K562 (cell line): Measurements from ENCODE around the gene RSPH6A. TPM values are rescaled to one million over a fixed set of nuclear protein-coding genes. Genes with fewer than 3 reads are reported as not detected.

Experiments used
- ARID3A ChIP-seq: IDR thresholded peaks from 2 replicates; pipeline ENCODE4 v1.6.1; 2012; ENCODE audit warnings: low read depth, low read length, improper control_type of control experiment, borderline replicate concordance
- ATF1 ChIP-seq, 2 experiments: fragments of 450-650 bp in 1 of 2; IDR thresholded peaks; 2 replicates each; pipeline ENCODE4 v1.6.1; 2016; ENCODE audit warnings: missing compliant biosample characterization in 1 of 2, missing genetic modification characterization in 1 of 2
- ATF7 ChIP-seq: fragments of 450-650 bp; IDR thresholded peaks from 2 replicates; pipeline ENCODE4 v1.7.1; 2014; ENCODE audit warnings: mild to moderate bottlenecking, moderate library complexity
- BMI1 ChIP-seq: fragments of 150-350 bp; IDR thresholded peaks from 2 replicates; pipeline ENCODE4 v1.6.1; 2014; ENCODE audit warnings: low read length
- ERF ChIP-seq: fragments of 450-650 bp; formaldehyde crosslinking; IDR thresholded peaks from 2 replicates; pipeline ENCODE4 v1.4.0; 2020; ENCODE audit warnings: mild to moderate bottlenecking, mixed read lengths
- ESRRA ChIP-seq: fragments of 450-650 bp; IDR thresholded peaks from 2 replicates; pipeline ENCODE4 v1.6.1; 2014; ENCODE audit warnings: low read depth, mild to moderate bottlenecking, moderate library complexity, borderline replicate concordance
- ETV5 ChIP-seq: sonication (generic); formaldehyde crosslinking; IDR thresholded peaks from 2 replicates; pipeline ENCODE4 v1.4.0; 2020; ENCODE audit warnings: low read depth, mild to moderate bottlenecking, missing genetic modification reagents
- HNRNPH1 ChIP-seq: fragments of 200-400 bp; formaldehyde crosslinking; optimal IDR thresholded peaks from 2 replicates; pipeline ENCODE3; 2017; ENCODE audit warnings: low read depth, mild to moderate bottlenecking, low read length, moderate library complexity
- IRF1 ChIP-seq: sonication (generic); formaldehyde crosslinking; IDR thresholded peaks from 2 replicates; pipeline ENCODE4 v1.8.0; 2022; ENCODE audit warnings: missing genetic modification reagents, mild to moderate bottlenecking, borderline replicate concordance
- KAT2B ChIP-seq: IDR thresholded peaks from one replicate; pipeline ENCODE4 v1.6.1; 2012; ENCODE audit warnings: low read depth, mild to moderate bottlenecking, control low read depth, inconsistent platforms, low read length, moderate library complexity
- KAT7 ChIP-seq: sonication (generic); formaldehyde crosslinking; IDR thresholded peaks from 2 replicates; pipeline ENCODE4 v1.8.0; 2022; ENCODE audit warnings: missing genetic modification reagents, mild to moderate bottlenecking, borderline replicate concordance
- MBD2 ChIP-seq: sonication (generic); IDR thresholded peaks from 2 replicates; pipeline ENCODE4 v1.6.1; 2016; ENCODE audit warnings: low read depth, borderline replicate concordance
- MYC ChIP-seq, 2 experiments: fragments of 250-450 bp in 1 of 2; sonication (Bioruptor Pico) in 1 of 2; IDR thresholded peaks; 2 replicates each; pipeline versions ENCODE4 v1.5.1 to v1.6.1; 2012 to 2021; ENCODE audit warnings: low read depth in 2 of 2, borderline replicate concordance in 1 of 2, improper control_type of control experiment in 1 of 2, low read length in 1 of 2, mild to moderate bottlenecking in 1 of 2, moderate library complexity in 1 of 2
- NBN ChIP-seq: fragments of 450-650 bp; IDR thresholded peaks from 2 replicates; pipeline ENCODE4 v1.6.1; 2016; ENCODE audit warnings: low read depth, mild to moderate bottlenecking
- POU5F1 ChIP-seq: fragments of 150-350 bp; IDR thresholded peaks from 2 replicates; pipeline ENCODE4 v1.6.1; 2014; ENCODE audit warnings: borderline replicate concordance, low read length, low read depth, mild to moderate bottlenecking; ENCODE audit not compliant: partially characterized antibody
- PTBP1 ChIP-seq: fragments of 200-400 bp; formaldehyde crosslinking; IDR thresholded peaks from 2 replicates; pipeline ENCODE4 v1.6.1; 2017; ENCODE audit warnings: low read depth, low read length
- RBM17 ChIP-seq: fragments of 200-400 bp; formaldehyde crosslinking; IDR thresholded peaks from 2 replicates; pipeline ENCODE4 v1.6.1; 2017; ENCODE audit warnings: low read depth, mild to moderate bottlenecking, low read length, borderline replicate concordance
- RUNX1 ChIP-seq: sonication (generic); IDR thresholded peaks from 2 replicates; pipeline ENCODE4 v1.6.1; 2016; ENCODE audit warnings: antibody characterized with exemption, low read depth
- SETDB1 ChIP-seq: IDR thresholded peaks from one replicate; pipeline ENCODE4 v1.6.1; 2012; ENCODE audit warnings: low read length, control low read depth, inconsistent platforms
- SMAD3 ChIP-seq: fragments of 450-650 bp; formaldehyde crosslinking; conservative IDR thresholded peaks from 2 replicates; pipeline ENCODE4 v1.4.0; 2020; ENCODE audit warnings: mild to moderate bottlenecking
- SP1 ChIP-seq: sonication (generic); formaldehyde crosslinking; IDR thresholded peaks from 2 replicates; pipeline ENCODE4 v1.8.1; 2022; ENCODE audit warnings: mild to moderate bottlenecking, missing genetic modification reagents
- TRIM28 ChIP-seq: fragments of 450-650 bp; IDR thresholded peaks from 2 replicates; pipeline ENCODE4 v1.6.1; 2017
- UBTF ChIP-seq, 2 experiments: IDR thresholded peaks; 2 replicates each; pipeline ENCODE4 v1.6.1; 2012; ENCODE audit warnings: improper control_type of control experiment in 2 of 2, low read depth in 2 of 2, low read length in 2 of 2, borderline replicate concordance in 1 of 2
- ZBED1 ChIP-seq: IDR thresholded peaks from 2 replicates; pipeline ENCODE4 v1.6.1; 2014
- polyA plus RNA-seq, 8 experiments: library from polyadenylated mRNA; depleted of rRNA in 4 of 8; stranded (reverse) in 5 of 8; unstranded in 3 of 8; fragments of >200 nt; fragmentation: Nextera tagmentation in 2 of 8; fragmentation: Illumina TruSeq in 1 of 8; extraction: Ambion mirVana in 2 of 8; extraction: Trizol in 1 of 8; gene quantifications; 2 replicates each; pipeline versions ENCODE4 v1.2.1 to v1.2.3, GENCODE V29; 2011 to 2014; ENCODE audit warnings: inconsistent platforms in 1 of 8, missing spikeins in 1 of 8
- total RNA-seq, 7 experiments: library from RNA; depleted of rRNA in 6 of 7; stranded (reverse); fragments of >200 nt in 6 of 7; fragmentation: Illumina TruSeq in 2 of 7; extraction: Trizol in 2 of 7; gene quantifications; 2 replicates each; pipeline versions ENCODE4 v1.2.1 to v1.2.3, GENCODE V29; 2011 to 2021; ENCODE audit warnings: low replicate concordance in 1 of 7

RSPH6A gene
- total and polyA plus RNA-seq, 9 of the 15 experiments (the other 6 are each of a cell fraction or from before 2014, with no cell fraction given): 0.03 to 0.15 (median 0.07) TPM; not detected in 5

GRCh38 chr19:45817010-45817724, 2.1 kb upstream of the RSPH6A start (continued):
- TF ChIP-seq ATF1 (CRISPR knock-in tag; IDR thresholded peaks at IDR 0.05) (no peak), ATF1 (tag; IDR thresholded peaks at IDR 0.05) (peak; percentile 39), BMI1 (no peak), RBM17 (no peak), MBD2 (0 out of 2 replicates have a peak, but pooled peaks have one; percentile 14), HNRNPH1 (no peak), RUNX1 (no peak), SETDB1 (no peak), ETV5 (0 out of 2 replicates have a peak, but pooled peaks have one; percentile 34), KAT2B (no peak), POU5F1 (peak; percentile 14), SMAD3 (no peak), TRIM28 (no peak), ZBED1 (no peak), ARID3A (no peak), MYC (IDR thresholded peaks at IDR 0.05; ENCODE audit: low read depth, low read length) (peak; percentile 85), MYC (CRISPR knock-in tag; IDR thresholded peaks at IDR 0.05; ENCODE audit: borderline replicate concordance, low read depth) (no peak), SP1 (peak; percentile 45; the same call in 1 of the 2 replicates), IRF1 (CRISPR knock-in tag) (no peak), ESRRA (peak; percentile 80; the same call in 1 of the 2 replicates), UBTF (IDR thresholded peaks at IDR 0.05; ENCODE audit: borderline replicate concordance in 1 of 2, low read depth in 2 of 2, low read length in 2 of 2) (0 out of 4 replicates have a peak, but pooled peaks of 1 of the 2 experiments have one; percentile 56), KAT7 (CRISPR knock-in tag) (no peak), PTBP1 (0 out of 2 replicates have a peak, but pooled peaks have one; percentile 39), ERF (CRISPR knock-in tag) (no peak), NBN (peak; percentile 79; the same call in 1 of the 2 replicates), ATF7 (peak; percentile 65; the same call in 1 of the 2 replicates)
